ENCODE data around the gene FADD.

The FADD gene

GRCh38 chr11:70229737-70230136, 26.6 kb downstream of the FADD start:
- Histone ChIP-seq H3K9ac (ENCODE audit: low read depth, low read length, poor library complexity) (no peak overlapping the region), H2BK12ac (ENCODE audit: low read length) (no peak overlapping the region), H3K14ac (ENCODE audit: low read length) (no peak overlapping the region), H3K36me3 (replicated peaks in 1 of 2; ENCODE audit: control insufficient read depth in 2 of 2, insufficient read depth in 2 of 2, low read length in 2 of 2) (no peaks in the 10 kb centered on the region), H3K4me2 (ENCODE audit: insufficient read depth, low read length, poor library complexity, severe bottlenecking) (no peak overlapping the region), H2BK15ac (ENCODE audit: low read length) (no peak overlapping the region), H3K27me3 (ENCODE audit: control insufficient read depth in 3 of 3, insufficient read depth in 3 of 3, low read depth in 1 of 3, low read length in 3 of 3) (peaks cover 0 to 14% (median 0%) of the 10 kb centered on the region in 3 experiments), H2BK5ac (ENCODE audit: low read length) (peak overlapping the region; percentile 17), H2AK5ac (ENCODE audit: low read depth, low read length) (peak overlapping the region; percentile 29), H3K27ac (replicated peaks; ENCODE audit: low read length) (no peak overlapping the region), H3K23ac (ENCODE audit: low read depth, low read length, poor library complexity) (no peak overlapping the region), H3K79me1 (ENCODE audit: low read depth, low read length) (no peaks in the 10 kb centered on the region), H3K4me1 (ENCODE audit: control insufficient read depth in 2 of 2, insufficient read depth in 1 of 2, low read depth in 1 of 2, low read length in 2 of 2) (peaks cover 2 to 5% of the 10 kb centered on the region in 2 donors), H3K9me3 (replicated peaks in 1 of 2; ENCODE audit: control insufficient read depth in 2 of 2, insufficient read depth in 1 of 2, low read depth in 1 of 2, low read length in 2 of 2) (peaks cover 0 to 4% of the 10 kb centered on the region in 2 donors), H3K4me3 (ENCODE audit: low read length in 2 of 2) (no peak overlapping the region), H2AFZ (ENCODE audit: low read length) (no peak overlapping the region), H3K4ac (ENCODE audit: low read length) (no peak overlapping the region), H3K18ac (ENCODE audit: low read length) (peak overlapping the region; percentile 58), H4K91ac (ENCODE audit: low read depth, low read length, poor library complexity) (no peak overlapping the region), H2BK120ac (ENCODE audit: low read depth, low read length) (no peak overlapping the region), H4K8ac (ENCODE audit: low read depth, low read length) (peak overlapping the region; percentile 31)
- DNase-seq (ENCODE audit: low spot score), result no peak
- WGBS, 2 donors (ENCODE audit: extremely low coverage in 2 of 2, insufficient read length in 2 of 2, insufficient replicate concordance in 1 of 2), result no CpG with 5 or more reads among the region's 10 CpGs

GRCh38 chr11:70230151-70230839, 27.2 kb downstream of the FADD start:
- no peak overlapping the region for H2AK5ac ChIP-seq (ENCODE audit: low read depth, low read length)
- H3K9me3 ChIP-seq (replicated peaks in 1 of 2; ENCODE audit: control insufficient read depth in 2 of 2, insufficient read depth in 1 of 2, low read depth in 1 of 2, low read length in 2 of 2), result peaks cover 0 to 4% of the 10 kb centered on the region in 2 donors
- no peak overlapping the region for H3K18ac ChIP-seq (ENCODE audit: low read length)
- no peak overlapping the region for H3K4me2 ChIP-seq (ENCODE audit: insufficient read depth, low read length, poor library complexity, severe bottlenecking)
- no peak overlapping the region for H2BK15ac ChIP-seq (ENCODE audit: low read length)
- H2BK12ac ChIP-seq (ENCODE audit: low read length), result no peak overlapping the region
- H3K4me1 ChIP-seq (ENCODE audit: control insufficient read depth in 2 of 2, insufficient read depth in 1 of 2, low read depth in 1 of 2, low read length in 2 of 2), result peaks cover 2 to 5% of the 10 kb centered on the region in 2 donors
- WGBS, 2 donors (ENCODE audit: extremely low coverage in 2 of 2, insufficient read length in 2 of 2, insufficient replicate concordance in 1 of 2), result no CpG with 5 or more reads among the region's 8 CpGs
- H3K27ac ChIP-seq (replicated peaks; ENCODE audit: low read length), result no peak overlapping the region
- no peak overlapping the region for H3K4me3 ChIP-seq (ENCODE audit: low read length in 2 of 2)
- no peak overlapping the region for H2BK5ac ChIP-seq (ENCODE audit: low read length)
- H2AFZ ChIP-seq (ENCODE audit: low read length), result no peak overlapping the region
- no peak overlapping the region for H4K8ac ChIP-seq (ENCODE audit: low read depth, low read length)
- peak overlapping the region; percentile 86 for H3K23ac ChIP-seq (ENCODE audit: low read depth, low read length, poor library complexity)
- DNase-seq (ENCODE audit: low spot score), result no peak
- no peak overlapping the region for H3K4ac ChIP-seq (ENCODE audit: low read length)
- no peaks in the 10 kb centered on the region for H3K79me1 ChIP-seq (ENCODE audit: low read depth, low read length)
- no peak overlapping the region for H4K91ac ChIP-seq (ENCODE audit: low read depth, low read length, poor library complexity)
- no peak overlapping the region for H3K14ac ChIP-seq (ENCODE audit: low read length)
- H3K36me3 ChIP-seq (replicated peaks in 1 of 2; ENCODE audit: control insufficient read depth in 2 of 2, insufficient read depth in 2 of 2, low read length in 2 of 2), result no peaks in the 10 kb centered on the region
- H3K27me3 ChIP-seq (ENCODE audit: control insufficient read depth in 3 of 3, insufficient read depth in 3 of 3, low read depth in 1 of 3, low read length in 3 of 3), result peaks cover 0 to 14% (median 0%) of the 10 kb centered on the region in 3 experiments
- H3K9ac ChIP-seq (ENCODE audit: low read depth, low read length, poor library complexity), result no peak overlapping the region
- H2BK120ac ChIP-seq (ENCODE audit: low read depth, low read length), result no peak overlapping the region

- Histone ChIP-seq H3K4me2 (ENCODE audit: insufficient read depth, low read length, poor library complexity, severe bottlenecking) (no peak overlapping the region), H3K4me1 (ENCODE audit: control insufficient read depth in 2 of 2, insufficient read depth in 1 of 2, low read depth in 1 of 2, low read length in 2 of 2) (peaks cover 2 to 5% of the 10 kb centered on the region in 2 donors), H3K27me3 (ENCODE audit: control insufficient read depth in 3 of 3, insufficient read depth in 3 of 3, low read depth in 1 of 3, low read length in 3 of 3) (peaks cover 0 to 14% (median 0%) of the 10 kb centered on the region in 3 experiments), H3K9ac (ENCODE audit: low read depth, low read length, poor library complexity) (peak overlapping the region; percentile 30), H2BK15ac (ENCODE audit: low read length) (peak overlapping the region; percentile 23), H3K18ac (ENCODE audit: low read length) (peak overlapping the region; percentile 0), H3K36me3 (replicated peaks in 1 of 2; ENCODE audit: control insufficient read depth in 2 of 2, insufficient read depth in 2 of 2, low read length in 2 of 2) (no peaks in the 10 kb centered on the region), H3K9me3 (replicated peaks in 1 of 2; ENCODE audit: control insufficient read depth in 2 of 2, insufficient read depth in 1 of 2, low read depth in 1 of 2, low read length in 2 of 2) (peaks cover 0 to 4% of the 10 kb centered on the region in 2 donors), H3K4me3 (ENCODE audit: low read length in 2 of 2) (no peak overlapping the region), H3K14ac (ENCODE audit: low read length) (peak overlapping the region; percentile 84), H2BK5ac (ENCODE audit: low read length) (no peak overlapping the region), H3K79me1 (ENCODE audit: low read depth, low read length) (no peaks in the 10 kb centered on the region), H2AK5ac (ENCODE audit: low read depth, low read length) (peak overlapping the region; percentile 88), H2BK12ac (ENCODE audit: low read length) (no peak overlapping the region), H3K4ac (ENCODE audit: low read length) (no peak overlapping the region), H2BK120ac (ENCODE audit: low read depth, low read length) (no peak overlapping the region), H4K91ac (ENCODE audit: low read depth, low read length, poor library complexity) (no peak overlapping the region), H3K23ac (ENCODE audit: low read depth, low read length, poor library complexity) (peak overlapping the region; percentile 86), H3K27ac (replicated peaks; ENCODE audit: low read length) (no peak overlapping the region), H2AFZ (ENCODE audit: low read length) (peak overlapping the region; percentile 10), H4K8ac (ENCODE audit: low read depth, low read length) (no peak overlapping the region)
- WGBS, 2 donors (ENCODE audit: extremely low coverage in 2 of 2, insufficient read length in 2 of 2, insufficient replicate concordance in 1 of 2), result no CpG with 5 or more reads among the region's 22 CpGs
- DNase-seq (ENCODE audit: low spot score), result no peak
These were observed 28.0 kb downstream of the FADD start for GRCh38 chr11:70230840-70231710.

GRCh38 chr11:70233034-70233433, 29.9 kb downstream of the FADD start:
- Histone ChIP-seq H3K79me1 (ENCODE audit: low read depth, low read length) (no peaks in the 10 kb centered on the region), H4K8ac (ENCODE audit: low read depth, low read length) (no peak overlapping the region), H3K23ac (ENCODE audit: low read depth, low read length, poor library complexity) (no peak overlapping the region), H3K4me1 (ENCODE audit: control insufficient read depth in 2 of 2, insufficient read depth in 1 of 2, low read depth in 1 of 2, low read length in 2 of 2) (peaks cover 2 to 5% of the 10 kb centered on the region in 2 donors), H2BK5ac (ENCODE audit: low read length) (no peak overlapping the region), H3K18ac (ENCODE audit: low read length) (no peak overlapping the region), H4K91ac (ENCODE audit: low read depth, low read length, poor library complexity) (no peak overlapping the region), H2BK12ac (ENCODE audit: low read length) (no peak overlapping the region), H2BK120ac (ENCODE audit: low read depth, low read length) (no peak overlapping the region), H3K14ac (ENCODE audit: low read length) (no peak overlapping the region), H3K4ac (ENCODE audit: low read length) (no peak overlapping the region), H3K27me3 (ENCODE audit: control insufficient read depth in 3 of 3, insufficient read depth in 3 of 3, low read depth in 1 of 3, low read length in 3 of 3) (peaks cover 0 to 14% (median 0%) of the 10 kb centered on the region in 3 experiments), H3K4me3 (ENCODE audit: low read length in 2 of 2) (no peak overlapping the region), H3K9ac (ENCODE audit: low read depth, low read length, poor library complexity) (no peak overlapping the region), H2BK15ac (ENCODE audit: low read length) (no peak overlapping the region), H3K27ac (replicated peaks; ENCODE audit: low read length) (no peak overlapping the region), H3K4me2 (ENCODE audit: insufficient read depth, low read length, poor library complexity, severe bottlenecking) (no peak overlapping the region), H2AFZ (ENCODE audit: low read length) (no peak overlapping the region), H3K36me3 (replicated peaks in 1 of 2; ENCODE audit: control insufficient read depth in 2 of 2, insufficient read depth in 2 of 2, low read length in 2 of 2) (no peaks in the 10 kb centered on the region), H2AK5ac (ENCODE audit: low read depth, low read length) (no peak overlapping the region), H3K9me3 (replicated peaks in 1 of 2; ENCODE audit: control insufficient read depth in 2 of 2, insufficient read depth in 1 of 2, low read depth in 1 of 2, low read length in 2 of 2) (peaks cover 0 to 4% of the 10 kb centered on the region in 2 donors)
- no peak for DNase-seq (ENCODE audit: low spot score)

All from neuronal stem cell (in vitro differentiated cells).